ENCODE results near the gene PHF12.

DNA sequence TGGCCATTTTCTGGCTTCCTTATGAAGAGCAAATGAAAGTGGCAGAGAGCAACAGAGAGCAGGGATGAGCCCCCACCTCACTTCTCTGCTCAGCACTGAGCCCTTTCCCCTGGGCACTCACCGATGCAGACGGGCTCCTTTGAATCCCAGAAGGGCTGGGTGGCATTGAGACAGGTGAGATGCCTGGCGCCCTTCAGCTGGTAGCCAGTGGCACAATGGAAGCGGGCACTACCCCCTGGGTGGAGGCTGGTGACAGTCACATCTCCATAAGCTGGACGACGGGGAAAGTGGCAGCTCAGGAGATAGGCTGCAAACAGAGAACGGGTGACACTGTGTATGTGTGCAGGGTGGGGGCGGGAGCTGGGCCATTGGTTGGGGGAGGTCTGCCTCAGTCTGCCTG, 12.5 kb upstream of the PHF12 start:
- TF ChIP-seq, protein P1, sequence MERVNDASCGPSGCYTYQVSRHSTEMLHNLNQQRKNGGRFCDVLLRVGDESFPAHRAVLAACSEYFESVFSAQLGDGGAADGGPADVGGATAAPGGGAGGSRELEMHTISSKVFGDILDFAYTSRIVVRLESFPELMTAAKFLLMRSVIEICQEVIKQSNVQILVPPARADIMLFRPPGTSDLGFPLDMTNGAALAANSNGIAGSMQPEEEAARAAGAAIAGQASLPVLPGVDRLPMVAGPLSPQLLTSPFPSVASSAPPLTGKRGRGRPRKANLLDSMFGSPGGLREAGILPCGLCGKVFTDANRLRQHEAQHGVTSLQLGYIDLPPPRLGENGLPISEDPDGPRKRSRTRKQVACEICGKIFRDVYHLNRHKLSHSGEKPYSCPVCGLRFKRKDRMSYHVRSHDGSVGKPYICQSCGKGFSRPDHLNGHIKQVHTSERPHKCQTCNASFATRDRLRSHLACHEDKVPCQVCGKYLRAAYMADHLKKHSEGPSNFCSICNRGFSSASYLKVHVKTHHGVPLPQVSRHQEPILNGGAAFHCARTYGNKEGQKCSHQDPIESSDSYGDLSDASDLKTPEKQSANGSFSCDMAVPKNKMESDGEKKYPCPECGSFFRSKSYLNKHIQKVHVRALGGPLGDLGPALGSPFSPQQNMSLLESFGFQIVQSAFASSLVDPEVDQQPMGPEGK (CRISPR knock-in tag; IDR thresholded peaks at IDR 0.05; ENCODE audit: borderline replicate concordance), result no peak
- TF ChIP-seq, protein P2, sequence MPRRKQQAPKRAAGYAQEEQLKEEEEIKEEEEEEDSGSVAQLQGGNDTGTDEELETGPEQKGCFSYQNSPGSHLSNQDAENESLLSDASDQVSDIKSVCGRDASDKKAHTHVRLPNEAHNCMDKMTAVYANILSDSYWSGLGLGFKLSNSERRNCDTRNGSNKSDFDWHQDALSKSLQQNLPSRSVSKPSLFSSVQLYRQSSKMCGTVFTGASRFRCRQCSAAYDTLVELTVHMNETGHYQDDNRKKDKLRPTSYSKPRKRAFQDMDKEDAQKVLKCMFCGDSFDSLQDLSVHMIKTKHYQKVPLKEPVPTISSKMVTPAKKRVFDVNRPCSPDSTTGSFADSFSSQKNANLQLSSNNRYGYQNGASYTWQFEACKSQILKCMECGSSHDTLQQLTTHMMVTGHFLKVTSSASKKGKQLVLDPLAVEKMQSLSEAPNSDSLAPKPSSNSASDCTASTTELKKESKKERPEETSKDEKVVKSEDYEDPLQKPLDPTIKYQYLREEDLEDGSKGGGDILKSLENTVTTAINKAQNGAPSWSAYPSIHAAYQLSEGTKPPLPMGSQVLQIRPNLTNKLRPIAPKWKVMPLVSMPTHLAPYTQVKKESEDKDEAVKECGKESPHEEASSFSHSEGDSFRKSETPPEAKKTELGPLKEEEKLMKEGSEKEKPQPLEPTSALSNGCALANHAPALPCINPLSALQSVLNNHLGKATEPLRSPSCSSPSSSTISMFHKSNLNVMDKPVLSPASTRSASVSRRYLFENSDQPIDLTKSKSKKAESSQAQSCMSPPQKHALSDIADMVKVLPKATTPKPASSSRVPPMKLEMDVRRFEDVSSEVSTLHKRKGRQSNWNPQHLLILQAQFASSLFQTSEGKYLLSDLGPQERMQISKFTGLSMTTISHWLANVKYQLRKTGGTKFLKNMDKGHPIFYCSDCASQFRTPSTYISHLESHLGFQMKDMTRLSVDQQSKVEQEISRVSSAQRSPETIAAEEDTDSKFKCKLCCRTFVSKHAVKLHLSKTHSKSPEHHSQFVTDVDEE (CRISPR knock-in tag; IDR thresholded peaks at IDR 0.05), result no peak
- TF ChIP-seq ZFP3 (CRISPR knock-in tag; IDR thresholded peaks at IDR 0.05), result no peak
- TF ChIP-seq ZNF8 (CRISPR knock-in tag; IDR thresholded peaks at IDR 0.05), result no peak
- TF ChIP-seq TOX (CRISPR knock-in tag; IDR thresholded peaks at IDR 0.05; ENCODE audit: borderline replicate concordance), result no peak
- TF ChIP-seq TCF4 (CRISPR knock-in tag; IDR thresholded peaks at IDR 0.05; ENCODE audit: borderline replicate concordance), result no peak
- TF ChIP-seq ZC3H10 (CRISPR knock-in tag; IDR thresholded peaks at IDR 0.05), result no peak
- TF ChIP-seq ZNF565 (CRISPR knock-in tag; conservative IDR thresholded peaks at IDR 0.05; ENCODE audit: low read depth), result no peak
- TF ChIP-seq RARB (CRISPR knock-in tag; IDR thresholded peaks at IDR 0.05), result no peak
- no peak for TF ChIP-seq ZNF70 (CRISPR knock-in tag; IDR thresholded peaks at IDR 0.05)
- TF ChIP-seq, protein P3, sequence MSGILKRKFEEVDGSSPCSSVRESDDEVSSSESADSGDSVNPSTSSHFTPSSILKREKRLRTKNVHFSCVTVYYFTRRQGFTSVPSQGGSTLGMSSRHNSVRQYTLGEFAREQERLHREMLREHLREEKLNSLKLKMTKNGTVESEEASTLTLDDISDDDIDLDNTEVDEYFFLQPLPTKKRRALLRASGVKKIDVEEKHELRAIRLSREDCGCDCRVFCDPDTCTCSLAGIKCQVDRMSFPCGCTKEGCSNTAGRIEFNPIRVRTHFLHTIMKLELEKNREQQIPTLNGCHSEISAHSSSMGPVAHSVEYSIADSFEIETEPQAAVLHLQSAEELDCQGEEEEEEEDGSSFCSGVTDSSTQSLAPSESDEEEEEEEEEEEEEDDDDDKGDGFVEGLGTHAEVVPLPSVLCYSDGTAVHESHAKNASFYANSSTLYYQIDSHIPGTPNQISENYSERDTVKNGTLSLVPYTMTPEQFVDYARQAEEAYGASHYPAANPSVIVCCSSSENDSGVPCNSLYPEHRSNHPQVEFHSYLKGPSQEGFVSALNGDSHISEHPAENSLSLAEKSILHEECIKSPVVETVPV (CRISPR knock-in tag; IDR thresholded peaks at IDR 0.05), result no peak
- no peak for TF ChIP-seq OSR1 (CRISPR knock-in tag; IDR thresholded peaks at IDR 0.05)
